NCI-H2196 (cell line): Measurements from ENCODE around the gene FRMD3.
"Not testable (repeated sequence)": the region's sequence is repeated elsewhere in the genome, so short reads cannot be mapped to it uniquely, and the experiment has no call there.

Experiments
- DNase-seq: peaks from one replicate; lab custom pipeline; 2025; ENCODE audit not compliant: unreplicated experiment; lab: John Stamatoyannopoulos, UW

FRMD3 gene

DNA sequence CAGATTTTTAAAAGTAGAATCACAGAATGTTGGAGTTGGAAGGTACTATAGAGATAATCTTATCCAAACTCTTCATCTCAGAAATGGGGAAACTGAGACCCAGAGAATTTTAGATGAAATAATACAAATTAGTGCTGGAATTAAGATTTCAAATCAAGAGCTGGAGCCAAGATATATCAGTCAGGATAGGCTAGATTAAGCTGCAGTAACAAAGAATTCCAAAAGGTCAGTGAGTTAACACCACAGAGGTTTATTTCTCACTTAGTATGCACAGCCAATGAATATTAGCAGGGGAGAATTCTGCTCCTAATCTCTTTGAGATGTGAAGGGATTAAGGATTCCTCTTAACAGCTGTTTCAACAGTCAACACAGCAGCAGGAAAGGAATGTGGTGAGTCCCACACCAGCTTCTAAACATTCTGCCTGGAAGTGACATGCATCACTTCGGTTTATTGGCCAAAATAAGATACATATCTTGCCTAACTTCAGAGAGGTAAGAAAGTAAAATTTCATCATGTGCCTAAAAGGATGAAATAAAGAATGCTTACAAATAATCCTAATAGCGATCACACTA, 136.8 kb downstream of the FRMD3 start:
- DNase-seq = no peak

- DNase-seq = no peak
These were observed 141.4 kb downstream of the FRMD3 start for GRCh38 chr9:83396813-83397212.

DNA sequence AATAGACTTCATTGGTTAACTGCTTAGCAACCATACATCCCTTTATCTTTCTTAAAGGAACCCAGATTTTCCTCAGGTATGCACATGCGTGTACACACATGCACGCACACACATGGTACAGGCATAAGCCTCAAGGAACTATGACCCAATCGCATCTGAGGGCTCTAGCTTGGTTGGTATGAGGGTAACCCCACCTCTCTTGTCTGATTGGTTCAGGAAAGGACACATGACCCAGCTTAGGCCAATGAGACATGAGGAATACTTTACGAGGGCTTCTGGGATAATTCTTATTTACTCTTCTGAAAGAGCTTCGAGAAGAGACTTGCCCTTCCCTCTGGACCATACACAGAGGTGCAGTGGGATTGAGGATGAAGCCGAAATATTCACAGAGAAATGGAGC, 141.9 kb downstream of the FRMD3 start:
- DNase-seq = no peak

DNA sequence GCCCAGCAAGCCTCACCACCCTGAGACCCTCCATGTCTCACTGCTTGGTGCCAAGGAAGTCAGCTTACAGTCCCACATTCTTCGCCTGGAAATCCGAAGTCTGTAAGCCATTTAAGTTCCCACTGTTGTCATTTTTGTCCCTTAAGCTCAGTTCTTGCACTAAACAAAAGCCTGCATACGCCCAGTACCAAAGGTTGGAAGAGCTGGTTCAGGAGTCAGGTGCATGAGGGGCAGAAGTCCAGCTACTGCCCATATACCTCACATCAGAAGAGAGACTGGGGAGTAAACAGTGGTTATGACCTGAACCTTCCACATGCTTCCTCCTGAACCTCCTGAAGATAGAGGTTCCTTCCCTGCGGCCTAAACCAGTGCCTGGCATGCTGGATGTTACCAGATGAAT, 146.0 kb downstream of the FRMD3 start:
- DNase-seq = no peak

DNA sequence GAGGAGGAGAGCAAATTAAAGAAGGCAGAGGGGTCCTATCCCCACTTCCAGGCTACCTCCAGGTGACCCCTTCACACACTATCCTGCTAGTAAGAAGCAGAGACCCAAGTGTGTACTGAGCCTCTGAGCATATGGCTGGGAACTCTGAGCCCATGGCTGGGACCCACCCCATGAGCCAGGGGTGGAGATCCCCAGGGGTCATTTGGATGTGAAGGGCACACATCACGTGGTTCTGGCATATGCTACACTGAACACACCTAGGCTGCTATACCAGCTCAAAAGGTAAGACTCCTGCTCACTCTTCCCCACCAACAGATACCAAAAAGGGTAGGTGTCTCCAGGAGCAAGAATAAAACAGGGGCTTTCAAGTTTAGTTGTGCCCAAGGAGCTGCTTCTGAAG, 149.9 kb downstream of the FRMD3 start:
- no peak for DNase-seq

GRCh38 chr9:83387401-83388185, 150.6 kb downstream of the FRMD3 start:
- no peak for DNase-seq

DNA sequence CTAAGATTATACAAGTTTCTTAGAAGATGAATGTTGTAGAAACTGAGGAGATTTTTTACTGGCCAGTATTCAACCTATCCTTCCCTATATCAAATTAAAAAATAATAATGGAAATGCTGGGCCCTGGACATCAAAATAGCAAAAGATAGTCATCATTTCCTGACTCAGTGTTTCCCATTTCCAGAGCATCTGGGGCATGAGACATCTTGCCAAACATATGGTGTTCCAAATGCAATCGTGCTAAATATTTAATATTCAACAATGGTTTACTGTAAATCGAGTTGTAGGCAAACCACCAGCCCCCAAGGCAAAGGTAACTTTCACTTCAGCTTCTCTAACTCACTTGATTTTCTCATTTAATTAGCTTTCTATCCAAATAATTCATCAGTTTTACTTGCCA, 152.9 kb downstream of the FRMD3 start:
- no peak for DNase-seq

DNA sequence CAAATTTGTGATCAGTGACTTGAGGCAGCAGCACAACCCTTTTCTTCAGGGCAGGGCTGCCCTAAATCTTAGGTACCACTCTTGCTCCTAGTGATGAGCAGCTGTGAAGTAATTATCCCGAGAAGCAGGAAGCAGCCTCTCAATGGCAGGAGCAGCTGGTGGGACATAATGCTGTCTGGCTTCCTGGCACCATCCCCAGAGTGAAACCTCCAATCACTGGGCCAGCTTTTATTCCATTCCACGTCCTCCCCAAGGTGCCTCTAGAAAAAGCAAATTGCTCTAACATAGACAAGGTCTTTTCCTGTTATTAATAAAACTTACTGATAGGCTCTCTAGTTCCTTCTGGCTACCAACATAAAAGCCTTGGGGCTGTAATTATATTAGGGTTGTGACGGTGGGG, 154.0 kb downstream of the FRMD3 start:
- DNase-seq = peak; percentile 76

DNA sequence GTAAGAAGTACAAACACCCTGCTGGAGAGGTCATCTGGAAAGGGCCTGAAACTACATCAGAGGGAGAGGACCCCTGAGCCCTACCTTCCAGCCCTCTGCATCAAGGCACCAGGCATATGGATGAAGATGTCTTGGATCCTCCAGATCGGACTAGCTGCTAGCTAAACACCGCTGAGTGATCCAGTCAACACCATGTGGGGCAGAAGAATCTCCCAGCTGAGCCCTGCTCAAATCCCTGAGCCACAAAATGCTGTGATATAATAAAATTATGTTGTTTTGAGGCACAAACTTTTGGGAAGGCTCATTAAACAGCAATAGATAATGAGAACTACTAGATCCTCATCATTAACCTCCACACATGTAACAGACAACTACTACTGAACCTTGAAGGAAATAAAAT, 155.2 kb downstream of the FRMD3 start:
- DNase-seq = no peak

DNA sequence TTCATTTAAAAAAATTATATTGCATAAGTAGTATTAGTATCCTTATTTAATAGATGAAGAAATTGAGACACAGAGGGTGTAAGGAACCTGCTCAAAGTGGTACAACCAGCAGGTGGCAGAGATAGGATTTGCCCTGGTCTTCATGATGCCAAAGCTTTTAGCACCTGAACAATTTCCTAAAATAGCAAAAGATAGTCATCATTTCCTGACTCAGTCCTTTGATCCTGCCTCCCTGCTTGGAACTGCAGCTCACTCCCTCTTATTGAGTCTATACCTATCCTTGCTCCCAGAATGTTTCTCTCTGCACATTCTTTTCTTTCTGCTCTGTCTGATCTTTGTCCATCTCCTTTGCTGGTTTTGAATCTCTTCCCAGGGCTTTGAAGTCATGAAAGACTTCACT, 155.8 kb downstream of the FRMD3 start:
- no peak for DNase-seq

GRCh38 chr9:83379045-83379444, 159.2 kb downstream of the FRMD3 start:
- no peak for DNase-seq

GRCh38 chr9:83372957-83373356, 165.2 kb downstream of the FRMD3 start:
- DNase-seq = no peak

- DNase-seq = no peak
These were observed 170.9 kb downstream of the FRMD3 start for GRCh38 chr9:83367326-83367725.

DNA sequence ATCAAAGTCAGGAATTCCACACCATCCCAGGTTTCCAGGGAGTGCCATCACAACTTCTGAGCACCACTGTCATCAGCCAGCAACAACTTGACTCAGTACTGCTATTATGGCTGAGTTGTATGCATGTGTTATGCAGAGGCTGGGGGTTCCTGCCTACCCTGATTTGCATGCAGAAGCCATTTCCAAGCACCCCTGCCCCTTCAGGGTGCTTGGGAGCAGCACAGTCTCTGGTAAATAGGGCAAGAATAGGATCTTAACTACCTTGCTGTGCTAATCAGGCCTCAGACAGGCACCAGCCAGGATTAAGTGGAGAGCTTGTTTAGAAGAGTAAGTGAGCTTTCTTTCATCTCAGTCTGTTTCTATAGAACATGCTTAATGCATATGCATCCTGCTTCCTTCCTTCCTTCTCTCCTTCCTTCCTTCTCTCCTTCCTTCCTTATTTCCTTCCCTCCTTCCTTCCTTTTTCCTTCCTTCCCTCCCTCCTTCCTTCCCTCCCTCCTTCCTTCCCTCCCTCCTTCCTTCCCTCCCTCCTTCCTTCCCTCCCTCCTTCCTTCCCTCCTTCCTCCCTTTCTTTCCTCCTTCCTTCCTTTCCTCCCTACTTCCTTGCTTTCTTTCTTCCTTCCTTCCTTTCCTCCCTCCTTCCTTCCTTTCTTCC, 175.7 kb downstream of the FRMD3 start:
- no peak for DNase-seq

DNA sequence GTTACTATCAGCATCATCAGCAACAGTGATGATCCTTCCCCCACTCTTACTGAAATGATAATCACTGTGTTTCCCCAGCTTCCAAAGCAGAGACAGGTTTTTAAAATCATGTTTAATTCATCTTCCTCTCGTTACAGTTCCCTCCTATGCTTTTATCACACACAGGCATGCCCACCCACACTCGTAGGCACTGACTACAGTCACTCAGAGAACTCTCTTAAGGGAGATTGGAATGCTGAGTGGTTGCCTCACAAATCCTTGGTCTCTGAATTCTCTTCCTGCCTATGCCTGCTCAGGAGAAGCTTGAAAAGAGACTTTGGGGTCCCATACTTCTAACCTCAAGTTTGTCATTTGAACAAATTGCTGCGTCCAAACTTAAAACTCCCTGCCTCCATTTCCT, 179.2 kb downstream of the FRMD3 start:
- no peak for DNase-seq

DNA sequence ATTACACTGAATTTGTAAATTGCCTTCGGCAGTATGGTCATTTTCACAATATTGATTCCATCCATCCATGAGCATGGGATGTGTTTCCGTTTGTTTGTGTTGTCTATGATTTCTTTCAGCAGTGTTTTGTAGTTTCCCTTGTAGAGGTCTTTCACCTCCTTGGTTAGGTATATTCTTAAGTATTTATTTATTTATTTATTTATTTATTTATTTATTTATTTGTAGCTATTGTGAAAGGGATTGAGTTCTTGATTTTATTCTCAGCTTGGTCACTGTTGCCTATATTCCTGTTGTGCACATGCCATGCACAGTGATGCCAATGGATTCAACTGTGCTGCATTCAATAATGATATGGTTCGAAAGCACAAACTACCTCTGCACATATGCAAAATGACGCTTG, 179.7 kb downstream of the FRMD3 start:
- not testable (repeated sequence) for DNase-seq

GRCh38 chr9:83355729-83356151, 182.5 kb downstream of the FRMD3 start:
- DNase-seq = no peak

- no peak for DNase-seq
These were observed 183.2 kb downstream of the FRMD3 start for GRCh38 chr9:83355024-83355444.

- DNase-seq = no peak
These were observed 189.2 kb downstream of the FRMD3 start for GRCh38 chr9:83349031-83349430.

DNA sequence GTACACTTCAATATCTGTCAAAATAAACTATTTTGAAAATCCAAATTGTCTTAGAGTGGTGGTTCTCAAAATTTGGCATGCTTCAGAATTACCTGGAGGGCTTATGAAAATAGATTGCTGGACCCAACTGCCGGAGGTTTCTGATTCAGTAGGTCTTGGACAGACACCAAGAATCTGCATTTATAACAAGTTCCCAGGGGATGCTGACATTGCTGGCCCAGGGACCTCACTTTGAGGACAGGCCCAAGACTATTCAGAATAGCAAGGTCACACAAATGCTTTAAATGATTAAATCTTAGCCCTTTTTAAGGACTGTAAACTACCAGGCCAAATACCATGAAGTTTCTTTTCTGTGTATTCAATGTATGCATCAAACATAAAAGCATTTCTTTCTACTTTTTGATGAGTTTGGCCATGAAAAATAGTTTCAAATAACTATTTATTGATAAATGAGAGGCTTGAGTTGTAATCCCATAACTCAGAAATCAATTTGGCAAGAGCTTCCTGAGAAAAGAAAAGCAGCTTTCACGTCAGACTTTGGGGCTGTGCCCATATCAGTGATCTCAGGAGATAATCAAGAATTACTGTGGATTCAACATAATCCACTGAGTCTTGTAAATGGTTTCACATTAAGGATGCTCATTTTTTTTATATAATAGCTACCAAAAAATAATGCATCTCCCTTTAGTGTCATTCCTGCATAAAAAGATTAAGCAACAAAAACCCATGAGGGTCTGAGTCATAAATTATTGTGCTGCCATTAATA, 191.4 kb downstream of the FRMD3 start:
- no peak for DNase-seq

GRCh38 chr9:83343366-83343999, 194.7 kb downstream of the FRMD3 start:
- no peak for DNase-seq
